Stimulated activated CD4-positive, alpha-beta T cell treated with anti-CD3 and anti-CD28 coated beads, Interleukin-12 subunit alpha, Interleukin-12 subunit beta, amount 100 ng/mL, for 4 hours (primary cell): ENCODE measurements around the gene GCC1.

ENCODE experiments used
- DNase-seq: peaks from one replicate; pipeline ENCODE4 v3.0.0-alpha.2; 2020

The GCC1 gene, protein sequence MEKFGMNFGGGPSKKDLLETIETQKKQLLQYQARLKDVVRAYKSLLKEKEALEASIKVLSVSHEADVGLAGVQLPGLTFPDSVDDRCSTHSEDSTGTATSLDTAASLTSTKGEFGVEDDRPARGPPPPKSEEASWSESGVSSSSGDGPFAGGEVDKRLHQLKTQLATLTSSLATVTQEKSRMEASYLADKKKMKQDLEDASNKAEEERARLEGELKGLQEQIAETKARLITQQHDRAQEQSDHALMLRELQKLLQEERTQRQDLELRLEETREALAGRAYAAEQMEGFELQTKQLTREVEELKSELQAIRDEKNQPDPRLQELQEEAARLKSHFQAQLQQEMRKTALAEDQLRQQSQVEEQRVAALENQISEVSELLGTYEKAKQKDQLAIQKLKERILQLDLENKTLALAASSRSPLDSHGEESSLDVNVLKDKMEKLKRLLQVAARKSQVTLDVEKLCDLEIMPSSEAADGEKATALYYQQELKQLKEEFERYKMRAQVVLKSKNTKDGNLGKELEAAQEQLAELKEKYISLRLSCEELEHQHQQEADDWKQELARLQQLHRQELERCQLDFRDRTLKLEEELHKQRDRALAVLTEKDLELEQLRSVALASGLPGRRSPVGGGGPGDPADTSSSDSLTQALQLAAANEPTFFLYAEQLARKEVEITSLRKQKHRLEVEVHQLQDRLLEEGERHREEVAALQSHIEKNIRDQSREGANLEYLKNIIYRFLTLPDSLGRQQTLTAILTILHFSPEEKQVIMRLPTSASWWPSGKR

DNA sequence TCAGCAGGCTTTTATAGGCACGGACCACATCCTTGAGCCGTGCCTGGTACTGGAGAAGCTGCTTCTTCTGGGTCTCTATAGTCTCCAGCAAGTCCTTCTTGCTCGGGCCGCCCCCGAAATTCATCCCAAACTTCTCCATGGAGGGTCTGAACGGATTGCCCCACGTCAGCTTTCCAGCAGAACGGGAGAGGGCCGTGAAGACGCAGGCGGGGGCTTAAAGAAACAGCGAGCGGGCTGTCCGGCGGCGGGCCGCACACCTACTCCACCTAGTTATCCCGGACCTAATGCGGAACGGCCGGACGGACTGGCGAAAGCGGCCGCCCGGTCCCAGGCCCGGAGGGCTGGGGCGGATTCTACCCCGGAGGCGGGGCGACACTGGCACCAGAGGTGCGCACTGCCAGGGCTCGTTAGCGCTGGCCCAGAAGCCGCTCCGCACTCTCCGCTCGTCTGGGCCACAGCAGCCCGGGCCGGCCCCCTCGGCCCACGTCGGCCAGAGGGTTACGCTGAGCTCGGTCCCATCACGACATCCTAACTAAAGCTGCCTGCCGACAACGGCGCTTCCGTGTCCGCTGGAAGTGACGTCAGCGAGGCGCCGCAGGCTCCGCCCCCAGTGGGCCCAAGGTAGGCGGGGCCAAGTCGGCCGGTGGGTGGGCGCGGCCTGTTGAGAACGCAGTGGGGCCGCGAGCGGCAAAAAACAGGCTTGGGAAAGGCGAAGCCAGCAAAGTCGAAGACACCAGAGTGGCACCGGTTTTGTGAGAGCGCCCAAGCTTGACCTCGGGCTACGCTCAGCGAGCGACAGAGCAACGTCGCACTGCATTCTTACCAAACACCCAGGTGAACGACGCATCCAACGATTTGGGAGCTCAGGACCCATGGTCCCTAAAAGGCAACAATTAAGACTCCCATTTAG lies at the start of gene GCC1:
GCC1 (minus strand) TSS at position 553 of the 910 bp plus-strand sequence; CDS start at position 139, 414 bp downstream.
- DNase-seq, result peak; percentile 93

DNA sequence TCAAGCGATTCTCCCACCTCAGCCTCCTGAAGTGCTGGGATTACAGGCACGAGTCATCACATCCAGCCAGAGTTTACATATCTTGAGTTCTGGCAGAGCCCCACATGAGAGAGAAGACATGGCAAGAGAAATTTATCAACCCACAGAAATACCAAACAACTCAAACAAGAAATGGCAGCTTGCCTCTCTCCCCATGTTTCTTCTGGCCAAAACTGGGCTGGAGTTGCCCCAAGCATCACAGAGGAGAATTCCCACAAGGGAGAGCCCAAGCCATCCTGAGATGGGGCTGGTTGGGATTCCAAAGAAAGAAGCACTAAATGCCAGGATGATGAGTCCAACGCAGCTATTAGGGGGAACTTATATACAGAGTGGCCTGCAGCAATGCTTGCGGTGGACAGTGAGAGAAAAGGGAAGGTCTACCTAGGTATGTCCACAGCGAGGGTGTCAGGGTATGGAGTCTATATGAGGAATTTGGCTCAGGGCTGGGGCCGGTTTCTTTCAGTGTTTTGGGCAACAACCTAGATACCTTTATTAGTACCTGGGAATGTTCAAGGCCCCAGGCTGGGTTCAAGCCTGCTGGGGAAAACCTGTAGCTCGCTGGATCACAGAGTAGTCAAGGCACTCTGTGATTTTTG lies 47.0 kb upstream of the GCC1 start:
- no peak for DNase-seq

DNA sequence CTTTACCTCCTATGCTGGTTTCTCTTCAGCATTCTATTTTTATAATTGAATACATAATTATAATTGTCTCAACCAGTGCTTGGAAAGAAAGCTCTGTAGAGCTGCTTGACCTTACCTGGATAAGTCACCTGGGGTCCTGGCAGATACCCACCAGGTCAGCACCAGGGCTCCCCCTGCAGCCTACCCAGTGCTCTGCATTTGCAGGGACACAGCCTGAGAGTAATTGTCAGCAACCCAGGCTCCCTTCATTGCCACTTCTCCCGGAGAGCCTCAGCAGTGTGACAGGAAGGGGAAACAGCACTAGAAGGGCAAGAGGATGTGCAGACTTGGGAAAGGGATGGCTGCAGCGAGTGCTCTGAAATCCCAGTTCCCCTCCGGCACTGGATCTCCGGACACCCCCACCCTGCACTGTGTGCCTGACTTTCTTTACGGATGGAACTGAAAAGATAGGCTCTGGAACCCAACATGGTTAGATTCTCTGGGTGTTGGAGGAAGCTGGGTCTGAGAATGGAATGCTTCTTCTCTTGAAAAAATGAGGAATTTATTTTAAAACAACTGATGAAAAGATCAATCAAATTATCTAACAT lies 44.0 kb upstream of the GCC1 start:
- DNase-seq, result peak; percentile 19

DNA sequence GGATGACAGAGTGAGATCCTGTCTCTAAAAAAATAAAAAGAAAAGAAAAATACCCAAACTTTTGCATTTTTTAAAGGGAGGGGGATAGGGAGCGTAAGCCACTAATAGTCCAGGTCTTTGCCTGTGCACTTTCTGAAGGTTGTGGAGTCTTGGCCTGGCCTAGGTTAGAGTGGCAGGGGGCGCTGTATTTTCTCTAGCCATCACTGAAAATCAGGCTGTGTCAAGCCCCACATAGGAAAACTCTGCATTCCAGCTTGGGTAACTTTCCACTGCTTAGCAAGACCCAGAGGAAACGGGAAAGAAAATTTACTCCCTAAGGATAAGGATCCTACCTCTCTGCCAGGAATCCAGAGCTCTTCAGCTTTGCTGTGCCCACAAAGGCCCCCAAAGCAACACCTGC lies 43.0 kb upstream of the GCC1 start:
- DNase-seq, result no peak

DNA sequence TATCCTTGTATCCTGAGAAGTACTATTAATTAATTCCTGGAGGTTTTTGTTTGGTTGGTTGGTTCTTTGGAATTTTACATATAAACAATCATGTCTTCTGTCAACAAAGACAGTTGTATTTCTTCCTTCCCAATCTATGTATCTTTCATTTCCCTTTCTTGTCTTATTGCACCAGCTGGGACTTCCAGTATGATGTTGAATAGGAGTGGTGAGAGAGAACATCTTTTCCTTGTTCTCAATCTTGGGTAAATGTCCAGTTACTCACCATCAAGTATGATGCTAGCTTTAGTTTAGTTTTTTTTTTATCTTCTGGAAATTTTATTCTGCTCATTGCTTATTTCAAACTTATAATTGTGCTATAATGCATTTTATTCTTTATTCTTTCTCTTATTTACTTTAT lies 39.9 kb upstream of the GCC1 start:
- DNase-seq, result no peak

DNA sequence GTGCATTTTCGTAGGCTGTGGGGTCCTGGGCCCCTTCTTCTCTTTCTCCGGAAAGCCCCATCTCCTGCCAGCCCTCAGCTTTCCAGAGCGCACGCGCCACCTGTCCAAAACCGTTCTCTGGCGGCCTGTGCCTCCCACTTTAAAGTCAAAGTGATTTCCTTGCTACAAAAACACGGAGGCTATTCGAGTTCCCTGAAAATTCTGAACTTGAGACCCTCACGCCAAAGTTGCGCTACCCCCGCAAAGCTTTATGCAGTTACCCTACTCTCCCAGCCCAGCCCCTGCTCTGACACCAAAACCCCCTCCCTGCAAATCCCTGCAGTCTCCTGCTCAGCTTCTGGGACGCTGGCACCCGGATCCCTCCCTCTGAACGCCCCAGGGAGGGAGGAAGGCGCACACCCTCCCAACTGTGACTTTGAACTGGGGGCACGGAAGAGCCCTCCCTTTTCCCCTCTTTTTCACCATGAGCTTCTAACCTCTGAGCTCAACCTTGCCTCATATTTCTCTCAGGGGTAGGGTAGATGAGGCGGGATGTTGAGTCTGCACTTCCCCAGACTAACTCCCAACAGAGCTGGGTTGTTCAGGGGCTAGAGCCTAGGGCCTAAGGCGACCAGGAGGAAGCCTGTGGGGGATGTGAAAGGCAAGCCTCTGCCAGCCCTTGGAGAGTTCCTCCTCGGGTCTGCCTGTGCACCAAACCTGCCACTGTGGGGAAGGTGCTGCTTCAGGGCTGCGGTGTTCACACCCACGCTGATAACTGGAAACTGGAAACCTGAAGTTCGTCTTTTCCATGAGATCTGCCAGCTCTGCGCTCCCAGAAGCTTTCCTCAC lies 35.2 kb upstream of the GCC1 start:
- no peak for DNase-seq

DNA sequence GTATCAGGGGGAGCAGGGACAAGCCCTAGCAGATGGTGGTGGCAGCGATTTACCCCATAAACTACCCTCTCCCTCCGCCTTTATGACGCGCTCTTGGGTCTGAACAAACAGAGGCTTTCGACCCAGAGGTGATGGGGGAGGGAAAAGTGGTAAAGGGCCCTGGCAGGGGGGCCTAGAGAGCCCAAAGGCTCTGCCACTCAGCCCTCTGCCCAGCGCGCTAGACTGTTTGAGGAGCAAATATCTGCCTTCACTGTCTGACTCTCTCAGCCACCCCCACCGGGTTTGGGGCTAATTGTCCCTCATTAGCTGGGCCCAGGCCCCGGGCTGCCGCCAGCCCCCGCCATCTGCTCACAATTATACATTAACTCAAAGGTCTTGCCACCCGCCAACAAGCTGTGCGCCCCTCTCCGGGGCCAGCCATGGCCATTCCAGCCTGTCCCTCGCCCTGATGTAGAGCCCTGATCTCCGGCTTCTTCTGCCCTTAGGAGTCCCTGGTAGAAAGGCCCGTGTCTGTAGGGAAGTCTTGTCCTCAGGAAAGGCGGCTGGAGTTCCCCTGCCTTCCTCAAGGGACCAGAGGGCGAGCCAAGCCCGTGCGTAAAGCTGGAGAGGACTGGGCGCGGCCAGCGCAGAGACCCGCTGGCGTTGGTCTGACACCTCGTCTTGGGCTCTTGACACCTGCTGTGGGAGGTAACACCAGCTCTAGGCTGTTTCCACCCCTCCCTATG lies 34.4 kb upstream of the GCC1 start:
- no peak for DNase-seq

DNA sequence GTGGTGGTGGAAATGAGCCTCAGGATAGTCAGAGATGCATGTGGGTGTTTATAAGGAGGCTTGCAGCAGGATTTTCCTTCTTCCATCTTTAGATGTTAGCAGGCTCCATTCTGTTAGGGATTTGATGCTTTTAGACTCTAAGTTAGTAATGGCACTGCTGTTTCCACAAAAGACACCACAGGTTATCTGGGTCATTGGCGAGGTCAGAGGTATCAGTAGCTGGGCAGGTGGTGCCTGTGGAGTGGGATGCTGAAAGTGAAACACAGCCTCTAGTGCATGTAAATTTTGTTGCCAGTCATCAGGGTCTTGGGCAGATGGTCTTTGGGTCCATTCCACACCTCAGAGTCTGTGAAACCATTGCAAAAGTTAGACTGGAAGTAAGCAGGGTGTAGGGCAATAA lies 33.4 kb upstream of the GCC1 start:
- DNase-seq, result no peak

DNA sequence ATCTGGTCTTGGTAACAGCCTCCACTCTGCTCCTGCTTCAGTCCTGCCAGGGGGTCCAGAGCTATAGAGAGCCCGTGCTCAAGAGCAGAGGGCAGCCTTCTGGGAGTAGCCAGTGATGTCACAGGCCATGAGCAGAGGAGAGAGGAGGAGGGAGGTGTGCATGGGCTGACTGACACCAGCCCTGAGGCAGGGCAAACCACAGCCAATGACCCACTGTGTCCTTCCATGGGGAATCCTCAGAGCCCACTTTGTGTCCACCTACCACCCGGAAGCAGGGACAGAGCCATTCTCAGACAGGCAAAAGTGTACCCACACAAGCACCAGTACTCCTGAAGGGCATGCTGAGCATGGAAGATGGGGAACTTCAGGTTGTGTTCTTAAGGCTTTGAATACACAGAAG lies 32.6 kb upstream of the GCC1 start, which contains the start of gene PAX4:
PAX4 (minus strand) TSS at position 101 of the 400 bp plus-strand sequence. CDS start 2,214 bp downstream, outside the sequence.
- no peak for DNase-seq

DNA sequence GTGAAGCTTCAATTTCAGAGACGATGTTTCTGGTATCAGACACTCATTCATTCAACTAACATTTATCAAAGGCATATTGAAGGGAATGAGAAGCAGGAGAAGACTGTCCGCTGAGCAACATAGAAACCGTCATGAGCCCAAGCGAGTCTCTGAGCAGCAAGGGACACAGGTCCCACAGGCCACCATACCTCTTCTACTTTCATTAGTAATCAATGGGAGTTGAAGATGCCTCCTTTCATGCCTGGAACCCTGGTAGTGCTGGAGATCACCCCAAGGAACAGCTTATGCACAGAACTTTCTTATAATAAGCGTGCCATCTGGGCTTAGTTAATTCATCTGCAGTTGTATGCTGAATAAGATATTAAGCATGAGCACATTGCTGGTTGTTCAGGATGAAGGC lies 31.3 kb upstream of the GCC1 start:
- DNase-seq, result no peak

DNA sequence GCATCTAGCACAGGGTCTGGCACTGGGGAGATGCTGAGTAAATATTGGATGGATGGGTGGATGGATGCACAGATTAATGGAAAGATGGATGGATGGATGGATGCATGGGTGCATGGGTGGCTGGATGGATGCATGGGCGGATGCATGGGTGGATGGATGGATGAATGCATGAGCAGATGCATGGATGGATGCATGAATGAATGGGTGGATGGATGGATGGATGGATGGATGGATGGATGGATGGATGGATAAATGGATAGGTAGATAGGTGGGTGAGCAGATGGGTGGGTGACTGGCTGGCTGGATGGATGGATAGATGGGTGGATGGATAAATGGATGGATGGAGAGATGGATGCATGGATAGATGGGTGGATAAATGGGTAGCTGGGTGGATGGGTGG lies 26.9 kb upstream of the GCC1 start:
- DNase-seq, result no peak

DNA sequence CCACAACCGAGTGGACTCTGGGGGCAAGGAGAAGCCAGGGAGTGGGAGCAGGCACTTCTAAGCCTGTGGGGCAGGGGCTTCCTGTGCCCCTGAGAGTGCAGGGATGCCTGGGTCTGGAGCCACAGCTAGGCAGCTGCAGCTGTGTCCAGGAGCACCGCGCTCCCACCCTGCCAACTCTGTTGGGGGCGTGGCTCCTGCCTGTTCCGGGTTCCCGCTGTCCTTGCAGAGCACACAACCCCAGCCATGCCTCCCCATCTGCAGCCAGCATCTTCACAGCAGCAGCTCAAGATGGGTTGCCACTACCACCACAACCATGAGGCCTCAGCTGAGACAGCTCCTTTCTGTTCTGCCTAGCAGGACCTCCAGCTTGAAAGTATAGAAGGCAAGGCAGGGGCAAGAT lies 23.9 kb upstream of the GCC1 start:
- DNase-seq, result no peak

DNA sequence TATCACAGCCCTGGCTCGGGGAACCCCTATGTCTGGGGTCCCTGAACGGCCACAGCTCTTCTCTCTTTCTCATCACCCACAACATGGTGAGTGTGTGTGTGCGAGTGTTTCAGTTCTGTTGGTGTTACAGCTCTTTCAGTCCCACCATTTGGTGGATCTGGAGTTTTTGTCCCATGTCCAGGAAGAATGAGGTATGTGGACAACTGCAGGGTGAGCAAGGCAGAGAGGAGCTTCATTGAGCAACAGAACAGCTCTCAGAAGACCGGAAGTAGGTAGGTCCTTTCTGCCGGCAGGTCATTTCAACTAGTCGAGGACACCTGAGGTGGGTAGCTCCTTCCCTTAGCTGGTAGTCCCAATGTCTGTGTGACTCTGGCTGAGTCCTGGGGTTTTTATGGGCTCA lies 23.1 kb upstream of the GCC1 start:
- DNase-seq, result no peak

DNA sequence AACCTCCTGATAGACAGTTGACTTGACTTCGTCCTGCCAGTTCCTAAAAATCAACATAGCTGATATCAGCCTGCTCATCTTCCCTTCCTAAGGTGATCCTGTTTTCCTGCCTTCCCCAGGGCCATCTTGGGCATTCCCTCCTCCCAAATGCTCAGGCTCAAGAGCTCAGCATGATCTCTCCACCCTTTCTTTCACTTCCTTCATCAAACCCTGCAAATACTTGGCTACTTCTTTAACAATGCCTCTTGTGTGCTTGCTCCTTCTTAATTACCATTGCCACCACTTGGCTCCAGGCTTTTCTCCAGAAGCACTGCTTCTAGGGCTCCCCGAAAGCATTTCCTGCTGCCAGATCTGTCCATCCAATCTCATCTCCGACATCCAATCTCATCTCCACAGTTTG lies 15.5 kb upstream of the GCC1 start:
- DNase-seq, result no peak

DNA sequence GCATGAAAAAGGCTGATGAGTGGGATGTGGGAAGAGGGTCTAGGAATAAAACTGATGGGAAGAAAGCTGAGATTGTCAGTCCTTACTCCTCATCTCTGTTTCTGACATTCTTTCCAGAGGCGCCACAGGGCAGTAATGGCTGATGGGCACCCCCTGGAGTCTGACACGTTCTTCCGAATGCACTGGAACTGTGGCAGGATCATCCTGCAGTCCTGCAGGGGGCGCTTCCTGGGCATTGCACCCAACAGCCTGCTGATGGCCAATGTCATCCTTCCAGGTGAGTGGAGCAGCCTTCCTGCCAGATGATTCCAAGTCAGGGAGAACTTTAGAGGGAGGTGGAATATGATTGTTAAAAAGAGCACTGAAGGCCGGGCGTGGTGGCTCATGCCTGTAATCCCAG lies 12.9 kb upstream of the GCC1 start:
- no peak for DNase-seq

DNA sequence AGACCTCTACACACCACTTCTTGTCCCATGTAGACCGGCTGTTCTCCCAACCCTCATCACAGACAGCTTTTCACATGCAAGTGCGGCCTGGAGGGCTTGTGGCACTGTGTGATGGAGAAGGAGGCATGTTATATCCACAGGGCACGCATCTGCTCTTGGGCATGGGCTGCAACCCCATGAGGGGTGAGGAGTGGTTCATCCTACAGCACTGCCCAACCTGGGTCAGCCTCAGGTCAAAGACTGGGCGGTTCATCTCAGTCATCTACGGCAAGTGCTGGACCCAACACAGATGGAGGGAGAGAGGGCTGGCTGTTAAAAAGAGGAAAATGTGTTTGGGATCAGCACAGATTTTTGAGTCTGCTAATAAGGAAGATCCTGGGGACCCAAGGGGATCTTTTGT lies 10.3 kb upstream of the GCC1 start:
- DNase-seq, result no peak

DNA sequence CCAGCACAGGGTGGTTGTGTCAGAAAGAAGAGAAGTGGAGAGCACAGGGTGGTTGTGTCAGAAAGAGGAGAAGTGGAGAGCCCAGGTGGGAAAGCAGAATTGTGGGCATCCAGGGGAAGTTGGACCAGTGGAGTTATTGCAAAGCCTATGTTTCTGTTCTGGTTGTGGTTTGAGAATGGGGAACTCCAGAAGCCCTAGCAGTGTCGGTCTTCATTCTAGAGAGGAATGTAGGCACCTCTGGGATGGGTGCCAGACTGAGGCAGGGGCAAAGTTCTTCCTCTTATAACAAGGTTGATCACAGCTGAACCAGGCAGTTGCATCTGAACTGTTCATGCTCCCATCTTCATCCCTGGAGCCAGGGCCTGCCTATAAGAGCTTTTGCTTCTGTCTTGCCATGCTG lies 9.1 kb upstream of the GCC1 start:
- no peak for DNase-seq

DNA sequence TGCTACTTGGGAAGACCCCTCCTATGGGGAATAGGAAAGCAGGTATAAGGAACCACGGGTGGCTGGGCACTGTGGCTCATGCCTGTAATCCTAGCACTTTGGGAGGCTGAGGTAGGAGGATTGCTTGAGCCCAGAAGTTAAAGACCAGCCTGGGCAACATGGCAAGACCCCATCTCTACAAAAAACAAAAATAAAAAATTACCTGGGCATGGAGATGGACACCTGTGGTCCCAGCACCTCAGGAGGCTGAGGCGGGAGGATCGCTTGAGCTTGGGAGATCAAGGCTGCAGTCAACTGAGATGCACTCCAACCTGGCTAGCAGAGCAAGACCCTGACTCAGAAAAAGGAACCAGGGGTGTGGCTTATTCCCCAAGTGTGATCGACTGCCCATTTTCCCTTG lies 7.2 kb upstream of the GCC1 start:
- no peak for DNase-seq

DNA sequence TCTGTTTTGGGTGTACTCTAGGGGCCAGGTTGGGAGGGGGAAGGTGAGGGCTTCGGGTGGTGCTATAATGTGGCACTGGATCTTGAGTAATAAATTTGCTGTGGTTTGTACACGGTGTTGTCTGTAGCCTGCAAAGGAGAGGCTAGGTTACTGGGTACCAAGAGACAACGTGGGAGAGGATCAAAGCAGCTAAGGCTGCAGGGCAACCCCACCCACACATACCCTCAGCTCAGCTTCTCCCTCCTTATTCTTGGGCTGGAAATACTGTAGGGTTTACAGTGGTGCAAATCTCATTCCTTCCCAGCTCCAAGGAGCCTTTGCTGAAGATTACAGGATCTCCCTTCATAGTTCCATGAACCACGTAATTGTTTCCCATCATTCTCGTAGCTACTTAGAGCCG lies 6.2 kb upstream of the GCC1 start:
- DNase-seq, result no peak

DNA sequence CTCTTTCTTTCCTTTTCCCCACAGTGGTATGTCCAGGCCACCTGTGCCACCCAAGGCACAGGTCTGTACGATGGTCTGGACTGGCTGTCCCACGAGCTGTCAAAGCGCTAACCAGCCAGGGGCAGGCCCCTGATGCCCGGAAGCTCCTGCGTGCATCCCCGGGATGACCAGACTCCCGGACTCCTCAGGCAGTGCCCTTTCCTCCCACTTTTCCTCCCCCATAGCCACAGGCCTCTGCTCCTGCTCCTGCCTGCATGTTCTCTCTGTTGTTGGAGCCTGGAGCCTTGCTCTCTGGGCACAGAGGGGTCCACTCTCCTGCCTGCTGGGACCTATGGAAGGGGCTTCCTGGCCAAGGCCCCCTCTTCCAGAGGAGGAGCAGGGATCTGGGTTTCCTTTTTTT lies 5.8 kb upstream of the GCC1 start:
- no peak for DNase-seq

DNA sequence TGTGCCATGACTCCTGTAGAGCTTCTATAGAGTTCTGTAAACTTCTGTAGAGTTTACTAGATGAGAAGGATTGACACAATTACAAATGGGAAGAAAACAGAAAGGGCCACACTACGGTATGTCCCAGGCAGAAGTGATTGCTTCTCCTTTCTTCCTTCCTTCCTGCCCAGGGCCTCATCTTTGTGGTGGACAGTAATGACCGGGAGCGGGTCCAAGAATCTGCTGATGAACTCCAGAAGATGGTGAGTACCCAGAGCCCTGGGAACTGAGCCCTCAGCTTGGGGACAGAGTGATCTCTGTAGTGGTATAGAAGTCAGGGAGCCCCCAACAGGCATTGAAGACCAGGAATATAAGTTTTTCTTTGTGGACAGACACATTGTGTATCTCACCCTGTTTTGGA lies 4.5 kb upstream of the GCC1 start:
- no peak for DNase-seq
